Stromal cell of bone marrow (primary cell): ENCODE data around the gene MAST3.
"Not testable (repeated sequence)": the region's sequence is repeated elsewhere in the genome, so short reads cannot be mapped to it uniquely, and the experiment has no call there.

ENCODE experiments used
- DNase-seq: peaks from one replicate; pipeline ENCODE4 v3.0.0-alpha.2; 2012; ENCODE audit warnings: low read depth

The MAST3 gene

DNA sequence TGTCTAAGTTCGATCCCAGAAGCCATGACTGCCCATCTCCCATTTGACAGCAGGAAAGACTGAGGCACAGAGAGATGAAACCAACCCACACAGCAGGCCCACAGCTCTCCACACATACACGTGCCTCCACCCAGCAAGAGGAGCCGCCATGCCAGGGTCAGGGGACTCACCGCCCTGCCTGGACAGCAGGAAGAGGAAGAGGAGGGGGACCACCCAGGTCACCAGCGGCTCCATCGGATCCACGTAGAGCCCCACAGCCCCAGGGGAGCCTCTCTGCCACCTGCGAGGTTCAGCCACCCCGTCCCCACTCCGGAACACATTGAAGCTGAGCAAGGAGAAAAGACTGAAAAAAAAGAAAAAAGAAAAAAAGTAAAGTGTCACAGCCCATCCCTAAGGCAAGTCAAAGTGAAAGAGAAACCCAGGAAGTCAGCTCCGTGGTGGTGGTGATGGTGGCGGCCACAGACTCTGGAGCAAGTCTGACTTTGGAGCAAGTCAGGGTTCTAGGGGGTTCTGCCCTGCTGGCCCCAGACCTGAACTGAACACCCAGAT is 10.9 kb upstream of the MAST3 start, which contains the start of gene IL12RB1:
Gene IL12RB1 (minus strand): TSS at position 345 of the 549 bp plus-strand sequence. CDS start 111 bp downstream, at position 234.
- no peak for DNase-seq

GRCh38 chr19:18089096-18089541 is 8.5 kb upstream of the MAST3 start:
- not testable (repeated sequence) for DNase-seq

GRCh38 chr19:18089726-18090125 is 7.9 kb upstream of the MAST3 start:
- no peak for DNase-seq

GRCh38 chr19:18090545-18091216 is 6.9 kb upstream of the MAST3 start:
- DNase-seq, result peak; percentile 33

- no peak for DNase-seq
These were observed 6.4 kb upstream of the MAST3 start for GRCh38 chr19:18091217-18091608.

- DNase-seq, result no peak
These were observed 4.0 kb upstream of the MAST3 start for GRCh38 chr19:18093439-18094161.

GRCh38 chr19:18096258-18096657 is 1.3 kb upstream of the MAST3 start:
- DNase-seq, result no peak

GRCh38 chr19:18097993-18098890 is 664 bp downstream of the MAST3 start:
- DNase-seq, result no peak

DNA sequence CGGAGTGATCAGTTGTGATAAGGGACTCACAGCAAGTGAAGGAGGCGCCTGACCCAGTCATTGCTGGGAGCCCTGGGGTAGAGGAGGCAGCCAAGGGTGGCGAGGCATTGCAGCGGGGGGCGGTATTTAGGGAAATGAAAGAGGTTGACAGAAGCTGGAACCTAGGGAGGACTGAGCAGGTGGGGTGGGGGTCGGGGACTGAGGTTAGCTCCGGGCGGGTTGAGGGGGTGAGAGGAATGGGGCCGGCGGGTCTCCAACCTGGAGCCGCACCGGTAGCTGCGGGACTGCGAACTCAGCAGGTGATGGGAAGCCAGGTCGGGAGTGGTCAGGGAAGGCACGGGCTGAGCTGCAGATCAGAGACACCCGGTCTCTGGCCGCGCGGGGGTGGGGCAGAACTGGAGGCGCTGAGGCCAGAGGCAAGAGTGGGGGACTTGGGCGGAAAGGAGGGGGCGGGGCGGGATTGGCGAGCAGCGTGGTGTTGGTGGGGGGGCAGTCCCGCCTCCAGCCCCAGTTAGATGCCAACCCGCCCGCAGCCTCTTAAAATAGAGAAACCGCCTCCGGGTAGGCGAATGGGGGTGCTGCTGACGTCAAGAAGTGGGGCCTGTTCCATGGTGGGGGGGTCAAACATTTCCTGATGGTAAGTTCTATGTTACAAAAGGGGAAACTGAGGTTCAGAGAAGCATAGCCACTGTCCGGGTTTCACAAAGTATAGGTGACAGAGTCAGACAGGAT is 1.5 kb downstream of the MAST3 start:
- no peak for DNase-seq

GRCh38 chr19:18099623-18099995 is 2.0 kb downstream of the MAST3 start:
- DNase-seq, result no peak

DNA sequence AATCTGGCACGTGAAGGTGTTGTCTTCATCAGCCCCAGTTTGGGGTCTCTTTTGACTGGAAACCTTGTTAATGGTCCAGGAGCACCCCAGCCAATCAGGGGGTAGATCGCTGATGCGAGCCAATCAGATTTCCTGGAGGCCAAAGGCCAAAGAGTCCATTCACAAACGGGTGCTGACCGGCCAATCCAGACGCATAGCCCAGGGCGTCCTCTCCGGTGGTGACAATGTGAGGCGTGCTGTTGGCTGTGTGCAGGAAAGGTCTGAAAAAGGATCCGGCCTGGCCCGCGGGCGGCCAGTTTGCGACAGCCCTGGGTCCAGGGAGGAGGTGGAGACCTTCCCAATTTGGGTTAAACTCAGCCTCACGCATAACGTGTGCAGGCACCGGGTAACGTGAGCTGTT is 3.1 kb downstream of the MAST3 start:
- DNase-seq, result no peak

- no peak for DNase-seq
These were observed 3.7 kb downstream of the MAST3 start for GRCh38 chr19:18101268-18101667.

- DNase-seq, result no peak
These were observed 5.5 kb downstream of the MAST3 start for GRCh38 chr19:18102916-18103542.

GRCh38 chr19:18104793-18105131 is 7.2 kb downstream of the MAST3 start:
- no peak for DNase-seq

DNA sequence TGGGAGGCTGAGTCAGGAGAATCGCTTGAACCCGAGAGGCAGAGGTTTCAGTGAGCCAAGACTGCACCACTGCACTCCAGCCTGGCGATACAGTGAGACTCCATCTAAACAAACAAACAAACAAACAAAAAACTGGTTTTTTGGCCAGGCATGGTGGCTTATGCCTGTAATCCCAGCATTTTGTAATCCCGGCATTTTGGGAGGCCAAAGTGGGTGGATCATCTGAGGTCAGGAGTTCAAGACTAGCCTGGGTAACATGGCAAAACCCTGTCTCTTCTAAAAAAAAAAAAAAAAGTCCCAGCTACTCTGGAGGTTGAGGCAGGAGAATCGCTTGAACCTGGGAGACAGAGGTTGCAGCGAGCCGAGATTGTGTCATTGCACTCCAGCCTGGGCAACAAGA is 7.7 kb downstream of the MAST3 start:
- DNase-seq, result not testable (repeated sequence)

- DNase-seq, result no peak
These were observed 9.7 kb downstream of the MAST3 start for GRCh38 chr19:18107235-18107634.

DNA sequence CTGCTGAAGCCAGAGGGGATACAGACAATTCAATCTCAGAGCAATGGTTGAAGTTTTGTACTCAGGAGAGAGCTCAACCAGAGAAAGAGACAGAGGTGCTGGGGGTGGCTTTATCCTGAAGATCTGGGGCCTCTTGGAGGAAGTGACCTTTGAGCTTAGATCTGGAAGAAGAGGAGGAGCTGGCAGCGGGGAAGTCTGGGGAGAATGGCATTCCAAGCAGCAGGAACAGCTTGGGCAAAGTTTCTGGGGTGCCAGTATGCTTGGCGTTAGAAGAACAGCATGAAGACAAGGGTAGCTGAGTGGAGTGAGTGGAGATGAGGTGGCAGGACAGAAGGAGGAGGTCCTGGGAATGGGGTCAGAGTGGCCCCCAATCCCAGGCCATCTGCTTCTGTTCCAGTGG is 11.3 kb downstream of the MAST3 start:
- DNase-seq, result no peak

GRCh38 chr19:18109341-18109732 is 11.8 kb downstream of the MAST3 start:
- no peak for DNase-seq

DNA sequence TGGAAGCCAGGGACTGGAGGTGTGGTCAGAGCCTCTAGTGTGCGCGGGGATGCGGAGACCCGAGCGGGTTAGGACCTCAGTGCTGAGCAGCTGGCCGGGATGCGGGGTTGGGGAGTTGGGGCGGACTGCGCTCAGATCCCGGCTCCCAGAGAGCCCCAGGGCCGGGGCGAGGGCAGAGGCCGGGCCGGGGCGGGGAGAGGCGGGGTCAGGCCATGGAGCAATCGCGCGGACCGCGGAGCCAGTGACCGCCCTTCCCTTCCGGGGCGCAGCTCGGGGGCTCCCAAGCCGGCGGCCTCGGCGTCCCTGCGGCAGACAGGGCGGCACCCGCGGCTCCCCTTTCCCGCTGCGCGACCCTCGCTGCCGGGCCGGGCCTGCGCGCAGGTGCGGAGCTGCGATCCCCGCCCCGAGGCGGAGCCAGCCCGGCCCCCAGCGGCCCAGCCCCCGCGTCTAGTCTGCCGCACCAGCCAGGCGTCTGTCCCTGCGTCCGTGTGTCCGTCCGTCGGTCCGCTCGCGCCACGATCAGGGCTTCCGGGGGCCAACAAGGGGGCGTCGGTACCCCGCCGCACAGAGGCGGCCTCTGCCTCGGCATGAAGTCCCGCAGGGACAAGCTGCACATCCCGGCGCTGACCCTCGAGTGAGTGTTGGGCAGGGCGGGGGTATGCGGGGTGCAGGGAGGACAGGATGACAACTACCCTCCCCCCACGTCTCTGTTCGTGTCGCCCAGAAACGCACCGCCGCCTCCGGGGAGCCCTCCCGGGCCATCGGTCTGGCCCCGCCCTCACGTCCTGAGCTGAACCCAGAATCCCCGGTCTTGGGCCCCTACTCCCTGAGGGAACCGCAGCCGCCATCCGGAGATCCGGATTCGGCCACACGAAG is 12.4 kb downstream of the MAST3 start:
- DNase-seq, result no peak

- no peak for DNase-seq
These were observed 13.1 kb downstream of the MAST3 start for GRCh38 chr19:18110609-18111232.
